ENCODE measurements around the gene AFMID.
A peak's percentile ranks its signal among the peaks of the same experiment; 100 is the strongest.

The AFMID gene

DNA sequence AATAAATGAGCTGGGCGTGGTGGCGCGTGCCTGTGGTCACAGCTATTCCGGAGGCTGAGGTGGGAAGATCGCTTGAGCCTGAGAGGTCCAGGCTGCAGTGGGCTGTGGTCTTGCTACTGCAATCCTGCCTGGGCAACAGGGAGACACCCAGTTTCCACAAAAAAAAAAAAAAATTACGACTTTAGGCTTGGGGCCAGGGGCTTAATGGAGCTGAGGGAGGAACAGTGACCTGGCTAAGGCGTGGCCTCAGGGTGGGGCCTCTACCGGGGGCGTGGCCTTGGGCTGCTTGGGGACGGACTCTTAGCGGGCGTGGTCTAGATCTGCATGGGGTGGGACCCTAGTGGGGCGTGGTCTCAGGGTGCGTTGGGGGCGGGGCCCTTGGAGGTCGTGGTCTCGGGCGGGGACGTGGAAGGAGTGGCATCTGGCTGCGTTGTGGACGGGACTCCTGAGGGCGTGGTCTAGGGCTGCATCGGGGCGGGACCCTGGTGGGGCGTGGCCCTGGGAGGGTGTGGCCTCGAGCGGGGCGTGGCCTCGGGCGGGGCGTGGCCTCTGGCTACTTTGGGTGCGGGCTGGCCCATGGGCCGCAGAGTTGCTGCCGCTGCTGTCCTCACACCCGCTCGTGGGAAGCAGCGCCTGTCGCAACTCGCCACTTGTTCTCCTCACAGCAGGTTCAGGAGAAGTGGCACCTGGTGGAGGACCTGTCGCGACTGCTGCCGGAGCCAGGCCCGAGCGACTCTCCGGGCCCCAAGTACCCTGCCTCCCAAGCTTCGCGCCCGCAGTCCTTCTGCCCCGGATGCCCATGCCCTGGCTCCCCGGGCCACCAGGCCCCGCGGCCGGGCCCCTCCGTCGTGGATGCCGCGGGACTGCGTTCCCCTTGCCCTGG is 46.8 kb upstream of the AFMID start:
- no peak for TF ChIP-seq BHLHE40 (IDR thresholded peaks at IDR 0.05; ENCODE audit: borderline replicate concordance)
- TF ChIP-seq SP1 (IDR thresholded peaks at IDR 0.05) = peak; percentile 96
- TF ChIP-seq ZNF384 (IDR thresholded peaks at IDR 0.05) = peak; percentile 75
- TF ChIP-seq TARDBP (IDR thresholded peaks at IDR 0.05) = no peak
- TF ChIP-seq HDGF (IDR thresholded peaks at IDR 0.05; ENCODE audit: borderline replicate concordance) = peak; percentile 98; the same call in 1 of the 2 replicates
- no peak for TF ChIP-seq FOXM1 (IDR thresholded peaks at IDR 0.05; ENCODE audit: borderline replicate concordance)
- peak; percentile 60; the same call in 1 of the 2 replicates for TF ChIP-seq PKNOX1 (IDR thresholded peaks at IDR 0.05)
- no peak for TF ChIP-seq FOXK2 (IDR thresholded peaks at IDR 0.05)
- TF ChIP-seq ELF4 (IDR thresholded peaks at IDR 0.05) = no peak
- TF ChIP-seq ARNT (IDR thresholded peaks at IDR 0.05) = no peak
- TF ChIP-seq L3MBTL2 (conservative IDR thresholded peaks at IDR 0.05) = no peak; the same call in 1 of the 2 replicates
- no peak for TF ChIP-seq FOXA1 (IDR thresholded peaks at IDR 0.05)
- no peak for TF ChIP-seq SUZ12 (IDR thresholded peaks at IDR 0.05)
- TF ChIP-seq LEF1 (IDR thresholded peaks at IDR 0.05; ENCODE audit: borderline replicate concordance) = no peak
- peak; percentile 100 for DNase-seq (ENCODE audit: extremely low spot score)
- CTCF ChIA-PET = interaction anchor here (0.6 to 1.2 kb wide), 5 partner anchors 35 to 239 kb away, joined by 3 to 8 read pairs (median 3); no protein-coding TSS in a partner anchor
- POLR2A ChIA-PET = interaction anchor here (0.6 to 3.1 kb wide), 4 partner anchors 9 to 47 kb away, joined by 3 to 19 read pairs (median 4); partner anchors contain the start of genes AFMID, TK1 and TMC6

- ChIA-PET POLR2A (interaction anchor here (0.8 to 3.1 kb wide), 3 partner anchors 13 to 45 kb away, joined by 4 to 19 read pairs (median 5); partner anchors contain the start of genes AFMID, TK1 and TMC6), CTCF (interaction anchor here (0.7 to 1.1 kb wide), 3 partner anchors 12 to 45 kb away, joined by 3 to 4 read pairs (median 3); partner anchors contain the start of genes AFMID and TK1)
- DNase-seq (ENCODE audit: extremely low spot score) = no peak
- no peak for TF ChIP-seq TARDBP (IDR thresholded peaks at IDR 0.05)
Measured at GRCh38 chr17:78141437-78142118, 45.6 kb upstream of the AFMID start.

- ChIA-PET POLR2A (interaction anchor here (0.8 to 3.1 kb wide), 3 partner anchors 14 to 45 kb away, joined by 4 to 19 read pairs (median 5); partner anchors contain the start of genes AFMID, TK1 and TMC6), CTCF (interaction anchor here (0.7 to 1.1 kb wide), 3 partner anchors 11 to 45 kb away, joined by 3 to 4 read pairs (median 3); partner anchors contain the start of genes AFMID and TK1)
- TF ChIP-seq HDGF (IDR thresholded peaks at IDR 0.05; ENCODE audit: borderline replicate concordance) (no peak), TARDBP (IDR thresholded peaks at IDR 0.05) (no peak), SUZ12 (IDR thresholded peaks at IDR 0.05) (no peak), CTBP1 (IDR thresholded peaks at IDR 0.05; ENCODE audit: borderline replicate concordance) (no peak), FOXA1 (IDR thresholded peaks at IDR 0.05) (no peak), ELF4 (IDR thresholded peaks at IDR 0.05) (no peak), FOXM1 (IDR thresholded peaks at IDR 0.05; ENCODE audit: borderline replicate concordance) (no peak), BHLHE40 (IDR thresholded peaks at IDR 0.05; ENCODE audit: borderline replicate concordance) (no peak), ARNT (IDR thresholded peaks at IDR 0.05) (no peak), ZNF384 (IDR thresholded peaks at IDR 0.05) (no peak), FOXK2 (IDR thresholded peaks at IDR 0.05) (no peak), SP1 (IDR thresholded peaks at IDR 0.05) (no peak), NFRKB (IDR thresholded peaks at IDR 0.05) (no peak), LEF1 (IDR thresholded peaks at IDR 0.05; ENCODE audit: borderline replicate concordance) (no peak), L3MBTL2 (conservative IDR thresholded peaks at IDR 0.05) (no peak), PKNOX1 (IDR thresholded peaks at IDR 0.05) (no peak)
- no peak for DNase-seq (ENCODE audit: extremely low spot score)
Measured at GRCh38 chr17:78142119-78142861, 44.9 kb upstream of the AFMID start.

- DNase-seq (ENCODE audit: extremely low spot score) = no peak
- ChIA-PET CTCF (interaction anchor here (2.0 kb wide), 1 partner anchor 8 kb away, joined by 6 read pairs; no protein-coding TSS in a partner anchor), POLR2A (interaction anchor here (1.5 to 2.2 kb wide), 3 partner anchors 9 to 43 kb away, joined by 5 to 8 read pairs (median 6); partner anchors contain the start of genes AFMID, TK1 and TMC6)
- TF ChIP-seq HDGF (IDR thresholded peaks at IDR 0.05; ENCODE audit: borderline replicate concordance) (no peak), TARDBP (IDR thresholded peaks at IDR 0.05) (no peak), LEF1 (IDR thresholded peaks at IDR 0.05; ENCODE audit: borderline replicate concordance) (no peak), NFRKB (IDR thresholded peaks at IDR 0.05) (no peak), ARNT (IDR thresholded peaks at IDR 0.05) (no peak), SUZ12 (IDR thresholded peaks at IDR 0.05) (no peak)
Measured at GRCh38 chr17:78143214-78144146, 43.7 kb upstream of the AFMID start.
